ENCODE measurements around the gene CREG2.
A peak's percentile ranks its signal among the peaks of the same experiment; 100 is the strongest.
"Not testable (repeated sequence)": the region's sequence is repeated elsewhere in the genome, so short reads cannot be mapped to it uniquely, and the experiment has no call there.

The CREG2 gene

DNA sequence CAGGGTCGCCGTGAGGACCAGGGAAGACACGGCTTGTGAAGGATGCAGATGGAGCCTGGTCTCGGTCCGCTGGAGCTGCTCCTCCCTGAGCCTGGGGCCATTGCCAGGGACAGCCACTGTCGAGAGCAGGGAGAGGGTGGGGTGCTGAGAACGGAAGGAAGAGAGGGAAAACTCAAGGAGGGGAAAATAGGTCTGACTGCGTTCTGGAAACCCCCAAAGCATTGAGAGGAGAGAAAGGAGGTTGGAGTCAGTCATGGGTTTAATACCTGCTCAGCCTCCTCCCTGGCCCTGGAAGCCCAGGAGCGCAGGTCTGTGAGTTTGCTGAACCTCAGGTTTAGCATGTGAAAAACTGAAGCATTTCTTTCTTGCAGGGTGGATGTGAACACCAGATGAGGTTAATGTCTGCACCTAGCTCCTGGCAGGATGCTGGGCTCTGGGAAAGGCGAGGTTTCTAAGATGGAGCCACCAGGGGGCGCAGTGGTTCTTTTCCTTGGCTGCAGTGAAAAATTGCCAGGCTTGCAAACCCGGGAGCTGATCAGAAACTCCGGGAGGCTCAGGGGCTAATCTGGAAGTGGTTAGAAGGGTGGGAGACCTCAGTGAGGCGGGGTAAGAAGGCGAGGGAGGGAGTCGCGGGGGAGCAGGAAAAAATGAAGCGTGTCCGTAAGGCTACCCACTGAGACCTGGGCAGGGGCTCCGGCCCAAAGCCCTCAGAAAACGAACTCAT lies 45.2 kb downstream of the CREG2 start:
- DNase-seq = peak; percentile 84 to 85

DNA sequence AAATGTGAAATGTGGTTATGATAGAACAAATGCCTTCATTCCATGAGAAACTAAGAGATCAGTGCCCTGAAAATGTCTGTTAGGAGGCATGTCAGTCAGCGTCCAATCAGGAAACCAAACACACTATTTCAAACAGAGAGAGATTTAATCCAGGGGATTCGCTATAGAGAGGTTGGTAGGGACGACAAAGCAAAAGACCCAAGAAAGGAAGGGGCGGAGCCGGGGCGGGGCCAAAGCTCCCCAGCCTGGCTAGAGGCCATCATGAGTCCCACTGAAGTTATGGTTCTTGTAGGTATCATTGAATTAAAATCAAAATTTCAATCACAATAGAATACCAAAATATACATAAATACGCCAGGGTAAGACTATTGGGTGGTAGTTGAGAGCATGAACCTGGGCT lies 45.9 kb downstream of the CREG2 start:
- peak; percentile 48 to 61 for DNase-seq

DNA sequence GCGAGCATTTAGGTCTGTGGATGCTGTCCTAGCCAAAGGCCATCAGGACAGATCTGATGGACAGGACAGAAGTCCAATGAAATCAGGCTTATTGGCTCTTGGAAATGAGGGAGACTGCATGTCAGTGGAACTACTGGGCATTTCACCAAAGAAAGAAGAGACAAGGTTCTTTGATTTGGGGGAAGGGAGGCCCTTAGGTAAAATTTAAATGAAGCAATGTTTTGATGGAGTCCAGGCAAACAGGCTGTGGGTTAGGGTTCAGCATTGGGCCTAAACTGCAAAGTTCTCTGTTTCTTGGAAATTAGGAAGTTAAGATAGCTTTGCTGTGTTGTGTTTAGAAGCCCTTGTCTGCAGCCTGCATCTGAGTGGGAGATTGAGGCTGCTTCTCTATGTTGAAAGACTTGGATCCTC lies 47.2 kb downstream of the CREG2 start:
- DNase-seq = no peak

DNA sequence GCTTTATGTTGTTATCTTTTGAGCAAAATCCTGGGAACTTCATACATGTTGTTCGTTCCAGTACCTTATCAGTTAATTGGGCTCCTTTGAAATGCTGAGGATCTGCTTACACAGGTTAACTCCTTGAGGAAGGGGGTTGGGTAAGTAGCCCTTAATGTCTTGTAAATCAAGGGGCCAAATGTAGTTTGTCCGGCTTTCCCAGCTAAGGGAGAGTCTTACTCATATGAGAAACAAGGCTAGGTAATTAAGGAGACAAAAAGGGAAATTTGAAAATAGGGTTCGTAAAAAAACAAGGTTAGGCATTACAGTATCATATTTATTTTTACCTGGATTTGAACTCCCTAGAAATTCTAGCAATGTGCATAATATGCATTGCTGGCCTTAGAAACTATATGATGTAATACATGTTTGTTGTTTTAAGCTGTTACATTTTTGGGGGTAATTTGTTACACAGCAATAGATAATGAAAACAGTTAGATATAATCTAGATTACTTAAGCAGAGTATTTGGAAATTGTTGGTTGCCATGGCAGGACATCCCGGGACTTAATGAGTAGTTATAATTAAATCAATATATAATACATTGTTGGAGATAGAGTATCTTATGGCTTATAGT lies 47.9 kb downstream of the CREG2 start:
- no peak for DNase-seq

DNA sequence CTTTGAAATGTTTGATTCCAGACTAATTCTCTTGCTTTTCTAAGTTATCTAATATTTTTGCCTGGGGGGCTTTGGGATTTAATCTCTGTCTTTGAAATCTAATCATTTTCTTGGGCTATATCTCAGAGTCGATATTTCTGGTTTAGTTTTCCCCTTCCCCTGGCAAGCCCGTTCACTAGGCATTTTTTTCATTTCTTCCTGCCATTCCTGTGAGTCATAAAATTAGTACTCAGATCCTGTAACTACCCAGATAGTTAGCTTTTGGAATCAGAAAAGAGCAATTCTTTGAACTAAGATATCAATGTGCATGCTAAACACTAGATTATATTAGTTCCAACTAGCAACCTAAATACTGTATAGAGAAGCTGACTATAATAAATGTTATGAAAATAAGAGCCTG lies 49.4 kb downstream of the CREG2 start:
- no peak for DNase-seq

DNA sequence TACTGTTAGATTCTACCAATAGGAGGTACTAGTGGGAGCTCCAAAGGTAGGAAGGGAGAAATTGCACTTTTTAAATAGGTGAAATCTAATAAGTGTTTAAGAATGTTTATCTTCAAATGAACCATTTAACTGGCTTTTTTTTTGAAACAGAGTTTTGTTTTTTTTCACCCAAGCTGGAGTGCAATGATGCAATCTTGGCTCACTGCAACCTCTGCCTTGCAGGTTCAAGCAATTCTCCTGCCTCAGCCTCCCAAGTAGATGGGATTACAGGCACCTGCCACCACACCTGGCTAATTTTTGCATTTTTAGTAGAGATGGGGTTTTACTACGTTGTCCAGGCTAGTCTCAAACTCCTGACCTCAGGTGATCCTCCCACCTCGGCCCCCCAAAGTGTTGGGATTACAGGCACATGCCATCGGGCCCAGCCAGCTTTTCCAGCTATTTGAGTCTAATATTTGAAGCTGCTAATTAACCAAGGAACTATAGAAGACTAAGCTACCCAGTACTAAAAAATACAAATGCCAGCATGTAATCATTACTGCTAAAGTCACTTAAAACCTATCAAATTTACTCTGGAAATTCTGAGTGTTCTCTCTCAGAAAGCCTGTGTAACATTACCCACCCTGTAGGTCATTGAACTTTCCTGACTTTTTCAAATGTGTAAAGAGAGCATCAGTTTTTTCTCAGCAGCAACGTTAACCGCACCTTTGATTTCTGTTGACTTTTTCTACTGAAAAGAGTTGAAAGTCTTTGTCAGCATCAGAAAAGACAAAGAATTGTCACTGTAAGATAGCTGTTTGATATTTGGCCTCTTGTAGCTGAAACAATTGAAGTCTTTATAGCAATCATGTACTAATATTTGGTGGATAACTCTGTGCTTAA lies 54.2 kb downstream of the CREG2 start:
- DNase-seq = no peak

DNA sequence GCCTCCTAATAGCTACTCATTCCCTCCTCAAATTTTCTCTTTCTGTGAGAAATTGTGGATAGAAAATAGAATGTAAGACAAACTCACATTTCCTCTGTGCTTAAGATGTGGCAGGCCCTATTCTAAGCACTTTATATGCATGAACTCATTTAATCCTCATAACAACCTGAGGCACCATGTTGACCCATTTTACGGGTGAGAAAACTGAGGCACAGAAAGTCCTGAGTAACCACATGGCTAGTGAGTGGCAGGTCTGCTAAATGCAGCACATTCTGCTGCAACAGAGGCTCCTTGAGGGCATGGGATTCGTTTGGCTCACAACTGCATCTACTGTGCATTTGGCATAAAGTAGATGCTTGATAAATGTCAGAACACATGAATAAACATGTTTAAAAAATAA lies 56.1 kb downstream of the CREG2 start:
- DNase-seq = no peak

DNA sequence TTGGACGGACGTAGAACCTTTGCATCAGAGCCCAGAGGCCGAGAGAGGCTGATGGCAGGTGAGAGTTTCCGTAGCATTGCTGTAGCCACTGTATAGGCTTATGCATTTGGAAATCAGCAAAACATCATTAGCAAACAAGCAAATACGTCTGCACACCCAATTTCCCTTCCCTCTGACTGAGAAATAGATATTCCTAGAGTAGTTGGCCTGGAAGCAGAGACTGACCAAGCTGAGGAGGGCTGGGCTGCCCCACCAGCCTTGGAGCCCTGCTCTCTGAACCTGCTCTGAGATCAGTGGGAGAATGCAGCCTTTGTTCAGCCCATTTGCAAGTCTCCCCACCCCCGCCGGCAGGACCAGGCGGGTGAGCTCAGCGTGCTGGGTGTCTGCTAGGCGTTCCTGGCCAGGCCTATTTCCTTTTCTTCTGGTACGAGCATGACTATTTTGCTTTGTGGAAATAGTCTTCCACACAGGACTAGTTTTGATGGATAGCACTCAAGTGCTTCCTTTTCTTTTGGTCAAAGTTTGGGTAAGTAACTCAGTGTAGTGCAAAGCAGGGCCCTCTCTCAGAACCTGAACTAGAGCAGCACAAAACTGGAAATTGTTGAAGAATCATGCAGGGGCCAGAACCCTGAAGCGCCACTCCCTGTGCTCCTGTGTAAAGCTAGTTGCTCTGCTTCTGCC lies 56.9 kb downstream of the CREG2 start:
- DNase-seq = peak; percentile 51 to 57

DNA sequence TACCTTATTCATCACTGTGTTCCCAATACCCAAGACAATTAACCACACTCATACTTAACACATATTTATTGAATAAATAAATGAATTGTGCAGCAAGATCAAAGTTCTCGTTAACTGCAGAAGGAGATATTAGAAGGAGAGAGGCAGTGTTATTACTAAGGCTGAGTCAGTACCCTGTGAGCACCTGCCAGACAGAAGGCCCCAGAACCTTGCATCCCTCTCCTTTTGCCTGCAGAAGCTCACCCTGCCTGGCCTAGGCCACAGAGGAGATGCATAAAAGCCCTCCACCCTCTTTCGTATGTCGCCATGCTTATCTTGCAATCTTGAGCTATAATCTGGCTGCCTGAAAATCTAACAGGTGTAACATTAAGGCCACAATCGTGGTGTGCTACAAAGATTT lies 58.3 kb downstream of the CREG2 start:
- DNase-seq = no peak

DNA sequence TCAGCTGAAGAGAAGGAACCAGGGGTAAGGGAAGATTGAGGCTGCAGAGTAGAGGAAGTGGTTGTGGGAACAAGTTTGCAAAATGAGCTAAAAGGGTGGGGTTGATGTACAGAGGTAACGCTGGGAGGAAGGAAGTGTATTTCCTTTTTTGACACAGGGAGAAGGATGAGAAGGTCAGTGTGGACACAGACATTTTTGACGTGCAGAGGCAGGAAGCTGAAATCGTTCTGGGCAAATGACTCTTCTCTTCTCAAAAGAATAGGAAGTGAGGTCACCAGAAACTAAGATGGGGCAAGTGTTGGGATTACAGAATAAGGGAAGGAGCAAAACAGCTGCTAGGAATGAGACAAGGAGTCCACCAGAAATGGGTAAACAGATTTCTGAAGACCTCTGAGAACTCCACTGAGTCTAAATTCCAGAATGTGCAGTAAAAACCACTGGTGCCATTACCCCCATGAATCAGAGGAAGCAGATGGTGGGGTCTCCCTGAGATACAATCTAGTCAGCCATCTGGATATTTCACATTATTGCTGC lies 58.8 kb downstream of the CREG2 start:
- DNase-seq = no peak

DNA sequence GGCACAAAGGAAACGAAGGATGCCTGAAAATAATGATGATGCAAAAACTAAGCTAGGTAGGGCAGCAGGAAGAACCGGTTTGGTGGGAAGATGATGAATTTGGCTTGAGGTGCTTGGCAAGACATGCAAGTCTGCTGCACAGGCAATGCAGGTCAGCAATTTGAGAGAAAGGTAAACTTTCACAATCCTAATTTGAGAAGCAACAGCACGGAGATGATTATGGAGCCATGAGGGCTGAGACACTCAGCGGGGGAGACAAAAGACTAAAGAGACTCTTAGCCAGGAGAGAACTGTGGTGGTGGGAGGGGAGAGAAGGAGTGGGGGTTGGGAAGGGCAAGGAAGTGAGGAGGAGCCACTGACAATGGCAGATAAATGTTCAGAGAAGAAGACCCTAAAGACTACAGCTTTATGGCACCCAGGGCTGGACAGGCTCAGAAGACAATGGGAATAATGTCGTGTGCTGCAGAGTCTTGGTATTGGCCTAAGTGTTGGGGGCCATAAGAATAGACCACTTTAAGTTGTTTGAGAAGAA lies 59.4 kb downstream of the CREG2 start:
- no peak for DNase-seq

DNA sequence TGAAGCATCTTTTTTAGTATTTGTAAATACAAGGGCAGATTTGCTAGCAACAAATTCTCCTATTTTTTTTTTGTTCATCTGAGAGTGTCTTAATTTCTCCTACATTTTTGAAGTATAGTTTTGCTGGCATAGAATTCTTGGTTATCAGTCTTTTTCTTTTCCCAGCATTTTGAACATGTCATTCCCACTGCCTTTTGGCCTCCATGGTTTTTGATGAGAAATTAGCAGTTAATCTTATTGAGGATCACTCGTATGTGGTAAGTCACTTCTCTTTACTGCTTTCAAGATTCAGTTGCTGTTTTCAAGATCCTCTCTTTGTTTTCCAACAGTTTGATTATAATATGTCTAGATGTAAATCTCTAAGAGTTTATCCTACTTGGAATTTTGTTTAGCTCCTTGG lies 61.9 kb downstream of the CREG2 start:
- DNase-seq = no peak

DNA sequence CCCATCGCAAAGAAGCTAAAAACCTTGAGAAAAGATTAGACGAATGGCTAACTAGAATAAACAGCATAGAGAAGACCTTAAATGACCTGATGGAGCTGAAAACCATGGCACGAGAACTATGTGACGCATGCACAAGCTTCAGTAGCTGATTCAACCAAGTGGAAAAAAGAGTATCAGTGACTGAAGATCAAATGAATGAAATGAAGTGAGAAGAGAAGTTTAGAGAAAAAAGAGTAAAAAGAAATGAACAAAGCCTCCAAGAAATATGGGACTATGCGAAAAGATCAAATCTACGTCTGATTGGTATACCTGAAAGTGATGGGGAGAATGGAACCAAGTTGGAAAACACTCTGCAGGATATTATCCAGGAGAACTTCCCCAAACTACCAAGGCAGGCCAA lies 70.7 kb downstream of the CREG2 start:
- not testable (repeated sequence) for DNase-seq

DNA sequence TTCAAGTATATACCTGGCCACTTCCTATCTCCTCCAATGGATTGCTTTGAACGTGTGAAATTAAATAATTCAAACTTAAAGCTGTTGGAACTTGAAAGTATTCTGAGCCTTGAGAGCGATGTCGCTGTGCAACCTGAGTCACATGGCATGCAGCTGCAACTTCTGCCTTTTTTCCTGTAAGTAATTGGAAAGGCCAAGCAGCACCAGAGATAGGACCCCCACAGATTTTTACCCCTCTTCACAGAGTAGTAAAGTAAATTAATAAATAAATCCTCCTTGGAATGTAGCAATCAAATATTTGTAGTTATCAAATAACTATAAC lies 75.6 kb downstream of the CREG2 start:
- no peak for DNase-seq

DNA sequence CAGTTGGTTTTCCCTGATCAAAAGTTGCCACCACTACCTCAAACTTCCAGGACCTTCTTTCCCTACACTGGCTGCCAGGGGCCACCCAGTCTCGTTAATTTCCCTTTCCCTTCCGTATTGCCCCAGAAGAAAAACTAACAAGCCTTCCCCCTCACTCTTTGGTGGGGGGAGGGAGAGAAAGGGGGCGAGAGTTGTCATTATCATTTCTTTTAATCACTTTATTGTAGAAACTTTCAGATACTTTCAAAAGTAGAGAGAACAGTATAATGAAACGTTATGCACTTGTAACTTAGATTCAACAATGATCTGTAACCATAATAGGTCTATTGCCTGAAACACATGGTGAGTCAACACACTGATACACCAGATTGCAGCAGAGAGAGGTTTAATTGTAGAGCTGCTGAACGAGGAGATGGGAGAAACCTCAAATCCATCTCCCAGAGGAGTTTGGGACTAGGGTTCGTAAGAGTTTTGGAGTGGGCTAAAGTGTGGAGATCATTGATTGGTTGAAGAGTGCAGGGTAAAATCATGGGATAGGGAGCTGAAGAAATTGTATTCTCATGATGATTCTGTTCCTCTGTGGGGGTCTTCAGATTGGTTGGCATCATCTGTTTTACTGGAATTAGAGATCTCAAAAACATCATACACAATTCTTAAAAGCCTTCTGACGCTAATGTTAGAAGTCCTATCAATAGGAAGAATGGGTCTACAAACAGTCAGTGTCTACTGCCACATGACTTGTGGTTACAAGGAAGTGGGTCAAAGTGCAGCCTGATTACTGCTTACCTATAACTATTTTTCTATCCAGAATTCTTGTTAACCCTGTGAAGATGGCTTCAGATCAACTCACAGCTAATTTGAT lies 76.2 kb downstream of the CREG2 start:
- no peak for DNase-seq

DNA sequence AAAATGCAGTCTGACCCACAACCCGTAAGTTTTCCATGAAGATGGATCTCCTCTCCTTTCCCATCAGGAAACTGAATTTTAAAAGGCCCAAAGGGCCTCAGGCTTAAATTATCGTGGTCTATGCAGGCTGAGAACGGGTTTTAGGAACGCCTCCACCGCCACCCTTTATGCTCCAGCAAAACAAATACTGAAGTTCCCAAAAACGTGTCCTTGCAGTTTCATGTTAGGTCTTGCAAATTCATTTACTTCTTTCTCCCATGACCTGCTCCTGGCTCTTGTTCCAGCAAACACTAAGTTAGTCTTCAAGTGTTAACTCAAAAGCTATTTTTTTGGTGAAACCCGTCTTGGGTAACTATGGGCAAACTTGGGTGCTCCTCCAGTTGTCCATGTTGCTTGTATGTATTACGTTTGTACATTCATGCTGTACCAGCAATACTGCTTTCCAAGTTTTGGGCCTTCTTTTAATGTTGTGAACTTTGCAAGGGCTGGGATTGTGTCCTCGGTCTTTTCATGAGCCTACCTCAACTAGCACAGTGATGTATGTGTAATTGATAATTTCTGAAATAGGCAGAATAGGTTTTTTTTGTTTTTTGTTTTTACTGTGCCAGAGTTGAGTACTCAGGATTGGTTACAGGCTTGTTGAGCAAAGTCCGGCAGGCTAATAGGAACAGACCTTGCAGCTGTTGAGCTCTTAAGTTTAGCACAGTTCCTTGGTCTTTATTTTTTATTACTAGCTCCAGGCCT lies 77.0 kb downstream of the CREG2 start:
- no peak for DNase-seq

DNA sequence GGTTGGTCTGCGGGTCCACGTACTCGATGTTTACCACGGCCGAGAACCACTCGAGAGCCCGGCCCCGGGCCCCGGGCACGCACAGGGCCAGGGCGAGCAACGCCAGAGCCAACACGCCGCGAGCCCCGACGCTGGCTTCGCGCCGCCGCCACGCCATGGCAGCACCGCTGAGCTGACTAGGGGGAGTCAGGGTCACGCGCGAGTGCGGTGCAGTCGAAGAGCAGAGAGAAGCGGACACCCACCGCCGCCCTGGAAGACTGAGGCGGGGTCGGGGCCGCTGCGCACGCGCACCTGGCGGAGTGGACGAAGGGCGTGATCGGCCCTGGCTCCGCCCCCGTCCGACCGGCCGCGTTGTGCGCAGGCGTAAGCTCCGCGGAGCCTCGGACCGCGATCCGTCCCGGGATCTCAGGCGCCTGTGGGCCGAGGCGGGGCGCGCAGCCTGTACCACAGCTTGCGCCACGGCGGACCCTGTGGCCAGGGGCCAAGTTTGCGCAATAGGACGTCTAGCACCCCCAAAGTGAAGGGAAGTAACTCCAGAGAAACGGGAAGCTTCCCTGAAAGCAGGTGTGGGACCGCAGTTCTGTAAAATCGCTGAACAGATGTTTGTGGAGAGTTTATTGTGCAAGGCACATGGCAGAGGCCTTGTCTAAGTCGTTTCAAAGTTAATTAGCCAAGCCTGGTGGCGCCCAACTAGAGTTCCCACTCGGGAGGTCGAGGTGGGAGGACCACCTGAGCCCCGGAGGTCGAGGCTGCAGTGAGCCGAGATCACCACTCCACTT lies 78.7 kb downstream of the CREG2 start, which contains the start of gene RNF149:
TSS of gene RNF149 (minus strand) at position 270 of the 779 bp plus-strand sequence. CDS start at position 157, 113 bp downstream.
- DNase-seq = peak; percentile 92 to 94

DNA sequence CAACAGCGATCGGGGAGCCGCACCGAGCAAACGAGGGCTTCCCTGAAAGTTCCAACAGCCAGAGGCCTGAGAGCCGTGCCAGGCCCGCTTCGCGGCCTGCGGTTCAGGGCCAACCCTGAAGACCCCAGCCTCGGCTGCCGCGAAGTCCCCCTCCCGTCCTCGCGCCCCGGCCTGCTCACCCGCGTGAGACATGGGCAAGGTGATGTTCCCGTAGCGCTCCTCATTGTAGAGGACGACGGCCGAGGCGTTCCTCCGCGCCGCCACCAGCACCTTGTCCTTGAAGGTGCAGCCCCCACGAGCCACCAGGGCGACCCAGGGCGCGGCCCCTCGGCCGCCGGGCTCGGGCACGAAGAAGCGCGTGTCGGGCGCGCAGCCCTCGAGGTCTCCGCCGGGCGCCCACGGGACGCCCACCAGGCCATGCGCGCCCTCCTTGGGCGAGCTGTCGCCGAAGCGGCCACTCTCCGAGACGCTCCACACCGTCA lies 79.3 kb downstream of the CREG2 start:
- DNase-seq = peak; percentile 44 to 47

DNA sequence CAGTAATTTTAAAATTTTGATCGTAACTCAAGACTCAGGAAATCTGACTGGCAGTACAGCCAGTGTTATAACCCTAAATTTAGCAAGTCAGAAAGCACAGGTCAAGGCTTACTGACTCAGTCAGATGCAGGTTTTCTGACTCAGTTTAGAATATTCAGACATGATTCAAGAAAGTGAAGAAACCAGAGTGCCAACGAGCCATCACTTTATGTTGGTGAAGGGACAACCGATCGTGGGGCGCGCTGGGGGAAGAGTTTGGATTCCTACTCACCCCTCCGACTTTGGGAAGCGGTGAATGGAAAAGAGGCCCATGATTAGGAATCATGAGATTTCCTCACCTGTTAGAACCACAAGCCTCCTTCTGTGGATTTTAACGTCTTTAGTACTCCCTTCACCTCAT lies 79.8 kb downstream of the CREG2 start:
- DNase-seq = peak; percentile 30 to 46

DNA sequence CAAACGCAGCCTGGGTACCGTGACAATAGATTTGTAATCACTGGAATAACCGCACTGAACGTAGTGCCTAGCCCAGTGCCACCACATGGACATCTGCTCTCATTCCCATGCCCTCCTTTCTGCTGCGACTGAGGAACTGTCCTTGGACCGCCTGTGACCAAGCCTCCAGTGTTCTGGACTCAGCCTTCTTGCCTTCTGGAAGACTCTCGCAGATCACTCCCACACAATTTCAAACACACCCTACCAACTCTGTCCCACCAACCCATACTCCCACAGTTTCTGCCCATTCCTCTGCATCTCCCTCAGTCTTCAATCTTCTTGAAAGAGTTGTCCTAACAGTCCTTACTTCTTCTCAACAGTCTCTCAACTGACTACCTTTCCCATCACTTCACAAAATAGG lies 80.9 kb downstream of the CREG2 start:
- peak in 1 of 2 donors; percentile 41 for DNase-seq

All from stimulated activated CD4-positive, alpha-beta T cell treated with anti-CD3 and anti-CD28 coated beads, Interleukin-2, amount 100 ng/mL, for 24 hours (primary cell).